Measurements from ENCODE around the gene ZNF566. TPM values are rescaled to one million over a fixed set of nuclear protein-coding genes. Genes with fewer than 3 reads are reported as not detected.

Gene ZNF566
- total RNA-seq, 1 experiment from 2014 or later: 8.5 TPM

DNA sequence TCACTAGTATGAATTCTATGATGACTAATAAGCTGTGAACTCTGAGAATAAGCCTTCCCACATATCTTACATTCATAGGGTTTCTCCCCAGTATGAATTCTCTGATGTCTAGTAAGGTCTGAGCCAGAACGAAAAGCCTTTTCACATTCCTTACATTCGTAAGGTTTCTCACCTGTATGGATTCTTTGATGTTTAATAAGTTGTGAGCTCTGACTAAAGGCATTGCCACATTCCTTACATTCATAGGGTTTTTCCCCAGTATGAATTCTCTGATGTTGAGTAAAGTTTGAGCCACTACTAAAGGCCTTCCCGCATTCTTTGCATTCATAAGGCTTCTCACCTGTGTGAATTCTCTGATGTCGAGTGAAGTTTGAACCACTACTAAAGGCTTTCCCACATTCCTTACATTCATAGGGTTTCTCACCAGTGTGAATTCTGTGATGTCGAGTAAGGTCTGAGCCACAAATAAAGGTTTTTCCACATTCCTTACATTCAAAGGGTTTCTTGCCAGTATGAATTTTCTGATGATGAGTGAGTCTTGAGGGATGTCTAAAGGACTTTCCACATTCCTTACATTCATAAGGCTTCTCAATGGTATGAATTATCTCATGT lies 40.2 kb downstream of the ZNF566 start:
- no peak for DNase-seq (ENCODE audit: low spot score)

DNA sequence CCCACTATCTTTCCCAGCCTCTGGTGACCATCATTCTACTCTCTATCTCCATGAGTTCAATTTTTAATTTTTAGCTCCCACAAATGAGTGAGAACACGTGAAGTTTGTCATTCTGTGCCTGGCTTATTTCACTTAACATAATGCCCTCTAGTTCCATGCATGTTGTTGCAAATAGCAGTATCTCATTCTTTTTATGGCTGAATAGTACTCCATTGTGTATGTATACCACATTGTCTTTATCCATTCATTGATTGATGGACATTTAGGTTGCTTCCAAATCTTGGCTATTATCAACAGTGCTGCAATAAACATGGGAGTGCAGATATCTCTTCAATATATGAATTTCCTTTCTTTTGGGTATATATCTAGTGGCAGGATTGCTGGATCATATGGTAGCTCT lies 48.0 kb downstream of the ZNF566 start:
- no peak for DNase-seq (ENCODE audit: low spot score)

DNA sequence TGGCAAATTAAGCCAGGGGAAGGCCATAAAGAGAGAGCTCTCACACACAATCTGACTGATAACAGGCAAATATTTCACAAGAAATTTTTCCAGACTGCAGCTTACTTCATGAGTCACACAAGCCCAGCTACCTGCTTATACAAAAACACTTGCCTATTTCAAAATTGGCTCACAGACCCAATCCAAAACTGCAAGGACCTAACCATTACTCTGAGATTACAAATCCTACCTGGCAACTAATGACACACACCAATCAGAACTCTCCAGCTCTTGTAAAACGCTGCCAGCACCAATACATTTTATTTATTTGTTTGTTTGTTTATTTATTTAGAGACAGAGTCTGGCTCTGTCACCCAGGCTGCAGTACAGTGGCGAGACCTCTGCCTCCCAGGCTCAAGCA lies 52.8 kb downstream of the ZNF566 start:
- DNase-seq (ENCODE audit: low spot score): peak; percentile 15

DNA sequence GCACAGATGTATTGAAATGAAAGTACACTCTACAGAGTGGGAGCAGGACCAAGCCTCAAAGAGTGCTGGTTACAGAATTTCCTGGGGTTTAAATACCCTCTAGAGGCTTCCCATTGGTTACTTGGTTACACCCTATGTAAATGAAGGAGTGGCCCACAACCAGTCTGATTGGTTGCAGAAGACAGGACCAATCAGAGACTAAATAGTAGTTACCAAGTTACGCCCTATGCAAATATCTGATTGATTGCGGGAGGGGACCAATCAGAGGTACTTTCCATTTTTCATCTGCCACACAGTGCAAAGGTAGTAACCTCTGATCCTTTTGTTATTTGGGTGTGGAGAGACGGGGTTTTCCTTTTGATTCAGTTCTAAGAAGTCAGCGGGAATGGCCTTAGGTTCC lies 65.4 kb downstream of the ZNF566 start:
- DNase-seq (ENCODE audit: low spot score): no peak

DNA sequence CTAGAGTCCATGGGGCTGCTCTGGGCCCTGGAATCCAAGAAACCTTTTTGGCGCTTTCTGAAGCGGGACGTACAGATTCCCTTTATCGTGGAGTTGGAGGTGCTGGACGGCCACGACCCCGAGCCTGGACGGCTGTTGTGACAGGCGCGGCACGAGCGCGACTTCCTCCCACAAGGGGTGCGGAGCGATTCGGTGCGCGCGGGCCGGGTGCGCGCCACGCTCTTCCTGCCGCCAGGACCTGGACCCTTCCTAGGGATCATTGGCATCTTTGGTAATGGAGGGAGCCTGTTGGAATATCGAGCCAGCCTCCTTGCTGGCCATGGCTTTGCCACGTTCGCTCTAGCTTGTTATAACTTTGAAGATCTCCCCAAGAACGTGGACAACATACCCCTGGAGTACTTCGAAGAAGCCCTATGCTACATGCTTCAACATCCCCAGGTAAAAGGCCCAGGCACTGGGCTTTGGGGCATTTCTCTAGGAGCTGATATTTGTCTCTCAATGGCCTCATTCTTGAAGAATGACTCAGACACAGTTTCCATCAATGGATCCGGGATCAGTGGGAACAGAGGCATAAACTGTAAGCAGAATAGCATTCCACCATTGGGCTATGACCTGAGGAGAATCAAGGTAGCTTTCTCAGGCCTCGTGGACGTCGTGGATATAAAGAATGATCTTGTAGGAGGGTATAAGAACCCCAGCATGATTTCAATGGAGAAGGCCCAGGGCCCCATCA lies 67.4 kb downstream of the ZNF566 start:
- DNase-seq (ENCODE audit: low spot score): no peak

DNA sequence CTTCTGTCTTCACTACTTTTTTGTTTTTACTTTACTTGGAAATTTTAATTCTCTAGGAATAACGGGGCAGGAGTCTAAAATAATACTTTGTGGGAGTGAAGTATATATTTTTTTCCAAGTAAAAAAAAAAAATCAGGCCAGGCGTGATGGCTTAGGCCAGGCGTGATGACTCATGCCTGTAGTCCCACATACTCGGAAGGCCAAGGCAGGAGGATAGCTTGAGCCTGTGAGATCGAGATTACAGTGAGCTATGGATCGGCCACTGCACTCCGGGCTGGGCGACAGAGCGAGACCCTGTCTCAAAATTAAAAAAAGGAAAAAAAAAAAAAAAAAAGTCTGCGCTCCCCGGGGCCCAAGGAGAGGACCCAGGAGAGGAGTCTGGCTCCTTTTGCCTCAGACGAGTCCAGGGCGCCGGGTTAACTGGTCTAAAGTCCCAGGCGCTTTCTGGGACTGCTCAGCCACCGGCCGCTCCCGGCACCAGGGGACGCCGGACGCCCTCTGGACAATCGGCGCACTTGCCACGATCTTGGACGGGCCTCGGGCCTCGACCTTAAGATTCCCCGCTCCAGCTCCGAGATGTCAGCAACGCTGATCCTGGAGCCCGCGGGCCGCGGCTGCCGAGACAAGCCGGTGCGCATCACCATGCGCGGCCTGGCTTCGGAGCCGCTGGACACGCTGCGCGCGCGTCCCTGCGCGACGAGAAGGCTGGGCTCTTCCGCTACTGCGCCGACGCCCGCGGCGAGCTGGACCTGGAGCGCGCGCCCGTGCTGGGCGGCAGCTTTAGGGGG lies 68.2 kb downstream of the ZNF566 start:
- no peak for DNase-seq (ENCODE audit: low spot score)

DNA sequence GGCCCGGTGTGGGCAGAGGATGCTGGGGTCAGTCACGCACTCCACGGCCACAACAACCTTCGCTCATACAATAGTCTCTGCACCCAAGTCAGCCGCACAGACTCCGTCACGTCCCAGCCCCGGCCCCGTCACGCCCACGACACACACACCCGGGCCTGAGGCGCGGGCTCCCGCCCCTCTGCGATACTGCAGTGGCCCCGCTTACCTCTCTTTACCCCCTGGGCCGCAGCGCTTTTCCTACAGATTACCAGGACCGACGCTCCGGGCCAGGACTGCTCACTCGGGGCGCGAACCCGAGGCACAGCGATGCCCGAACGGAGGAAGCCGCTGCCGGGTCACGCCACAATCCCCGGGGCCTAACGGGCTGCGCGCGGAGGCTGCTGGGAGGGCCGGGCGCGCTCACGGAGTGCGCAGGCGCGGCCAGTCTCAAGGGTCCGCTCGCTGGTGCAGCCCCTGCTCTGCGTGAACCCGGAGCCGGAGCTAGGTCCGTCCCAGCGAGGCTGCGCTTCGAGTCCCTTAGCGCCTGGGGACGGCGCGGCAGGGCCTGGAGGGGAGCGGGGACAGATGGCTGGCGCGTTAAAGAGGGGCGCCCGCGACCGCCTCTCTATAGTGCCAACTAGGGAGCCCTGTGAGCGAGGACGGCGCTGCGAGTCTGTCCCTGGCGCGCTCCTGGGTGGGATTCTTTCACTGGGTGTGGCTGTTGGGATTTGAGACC lies 70.9 kb downstream of the ZNF566 start, which contains the start of gene ZFP82:
Gene ZFP82, minus strand, starts transcription at position 358 of the 715 bp plus-strand sequence. CDS start 8,855 bp downstream, outside the sequence.
- no peak for DNase-seq (ENCODE audit: low spot score)

DNA sequence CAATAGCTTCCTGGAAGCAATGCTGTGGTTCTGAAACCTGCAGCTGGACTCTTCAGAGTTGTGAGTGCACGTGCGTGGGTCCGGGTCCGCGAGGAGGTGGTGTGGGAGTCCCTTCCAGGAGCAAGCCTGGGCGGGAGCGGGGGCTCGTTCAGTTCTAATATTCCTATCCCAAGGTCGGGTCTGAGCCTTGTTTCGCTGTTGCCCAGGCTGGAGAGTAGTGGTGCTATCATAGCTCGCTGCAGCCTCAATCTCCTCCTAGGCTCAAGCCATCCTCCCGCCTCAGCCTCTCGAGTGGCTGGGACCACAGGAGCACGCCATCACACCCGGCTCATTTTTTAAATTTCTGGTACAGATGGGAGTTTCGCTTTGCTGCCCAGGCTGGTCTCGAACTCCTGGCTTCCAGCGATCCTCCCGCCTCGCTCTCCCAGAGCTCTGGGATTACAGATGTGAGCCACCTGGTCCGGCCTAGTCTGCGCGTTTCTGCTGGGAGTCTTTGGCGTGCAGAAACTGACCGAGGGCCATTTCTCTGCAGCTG lies 71.5 kb downstream of the ZNF566 start:
- DNase-seq (ENCODE audit: low spot score): no peak

DNA sequence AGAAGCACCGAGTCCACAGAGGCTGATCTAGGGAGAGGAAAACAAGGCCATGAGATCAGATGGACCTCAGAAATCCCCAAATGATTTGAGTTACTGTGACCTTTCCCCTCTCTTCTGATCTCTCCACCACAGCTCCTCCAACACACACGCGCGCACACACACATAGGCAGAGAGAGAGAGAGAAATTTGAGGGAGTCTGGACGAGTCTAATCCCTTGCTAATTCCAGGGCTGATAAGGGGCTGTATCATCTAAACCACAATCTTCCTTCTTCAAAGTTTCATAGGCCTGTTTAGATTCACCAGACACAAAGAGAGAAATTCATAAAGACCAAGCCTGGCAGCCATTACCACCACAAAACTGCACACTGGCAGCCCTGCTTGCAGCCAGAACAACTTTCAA lies 79.5 kb downstream of the ZNF566 start:
- no peak for DNase-seq (ENCODE audit: low spot score)

DNA sequence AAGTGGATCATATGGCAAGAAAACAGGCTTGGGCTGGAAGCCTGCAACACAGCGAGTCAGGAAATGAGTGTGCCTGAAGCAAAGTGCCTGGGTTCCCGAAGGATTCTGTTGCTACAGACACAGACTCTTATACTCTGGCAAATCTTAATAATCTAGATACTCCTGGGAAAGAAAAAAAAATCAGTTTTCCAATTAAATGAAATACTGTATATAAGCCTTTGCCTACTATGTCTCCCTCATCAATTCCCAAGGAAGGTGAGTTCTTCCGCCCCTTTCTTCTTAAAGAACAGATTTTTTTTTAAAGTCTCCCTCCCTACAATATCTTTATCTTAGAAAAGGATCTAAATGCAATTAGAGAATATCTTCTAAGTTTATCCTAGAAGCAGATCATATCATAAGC lies 81.3 kb downstream of the ZNF566 start:
- no peak for DNase-seq (ENCODE audit: low spot score)

DNA sequence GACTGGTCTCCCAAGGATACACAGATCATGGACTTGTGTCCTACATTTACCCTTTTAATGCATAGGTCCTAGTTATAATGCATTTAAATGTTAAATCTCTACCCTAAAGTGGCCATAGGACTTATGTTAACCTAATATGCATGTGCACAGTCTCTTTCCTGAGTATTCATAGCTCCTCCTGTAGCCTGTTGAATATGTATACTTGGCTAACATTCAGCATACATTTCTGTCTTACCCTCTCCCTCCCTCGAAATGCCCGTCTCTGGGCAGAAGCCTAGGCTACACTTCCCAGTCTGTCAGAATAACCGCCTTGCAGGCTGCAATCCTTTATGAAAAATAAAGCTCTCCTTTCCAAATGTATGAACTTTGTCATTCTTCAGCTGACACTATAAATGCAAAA lies 84.9 kb downstream of the ZNF566 start:
- DNase-seq (ENCODE audit: low spot score): no peak

DNA sequence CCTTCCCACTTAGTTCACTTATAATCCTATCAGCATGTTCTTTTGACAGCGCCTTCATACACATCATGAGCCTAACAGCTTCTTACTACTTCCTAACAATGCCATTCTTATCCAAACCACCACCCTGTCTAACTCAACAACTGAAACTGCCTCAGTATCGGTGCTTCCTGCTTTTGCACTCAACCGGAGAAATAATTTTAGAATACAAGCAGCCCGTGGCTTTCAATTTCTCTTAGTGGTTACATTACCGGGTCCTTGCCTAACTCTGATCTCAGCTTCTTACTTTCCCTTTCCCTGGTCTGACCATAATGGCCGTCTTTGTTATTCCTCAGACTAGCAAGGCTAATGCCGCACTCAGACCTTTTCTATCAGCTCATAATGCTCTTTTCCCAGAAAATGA lies 87.9 kb downstream of the ZNF566 start:
- no peak for DNase-seq (ENCODE audit: low spot score)

DNA sequence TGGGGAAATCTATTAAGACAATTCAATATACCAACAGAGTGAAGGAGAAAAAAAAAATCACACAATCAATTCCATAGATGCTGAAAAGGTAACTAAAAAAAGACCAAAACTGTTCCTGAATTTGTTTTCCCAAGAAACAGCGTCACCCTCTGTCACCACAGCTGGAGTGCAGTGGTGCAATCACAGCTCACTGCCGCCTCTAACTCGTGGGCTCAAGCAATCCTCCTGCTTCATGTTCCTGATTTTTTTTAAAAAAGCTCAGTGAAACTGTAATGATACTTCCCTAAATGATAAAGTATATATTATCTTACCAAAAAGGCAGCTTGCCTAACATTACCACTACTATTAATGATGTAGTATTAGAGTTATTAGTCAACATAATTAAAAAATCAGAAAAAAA lies 90.8 kb downstream of the ZNF566 start:
- DNase-seq (ENCODE audit: low spot score): no peak

Other genes starting within 250 kb of the ZNF566 start
- 2.1 and 3.8 TPM in 2 replicates for gene ZFP14, start 110.4 kb downstream of the ZNF566 start, total RNA-seq (2014; rRNA removed; shearing (Covaris generic))
- gene ZFP82, start 70.9 kb downstream of the ZNF566 start, total RNA-seq (2014; rRNA removed; shearing (Covaris generic)): not detected in 2 replicates
- gene ZNF260, start 38.7 kb upstream of the ZNF566 start, total RNA-seq (2014; rRNA removed; shearing (Covaris generic)): 18.6 and 22.5 TPM in 2 replicates
- gene ZNF529, start 83.7 kb upstream of the ZNF566 start, total RNA-seq (2014; rRNA removed; shearing (Covaris generic)): 6.8 and 7.7 TPM in 2 replicates
- 5.1 and 10.0 TPM in 2 replicates for gene ZNF382, start 115.8 kb upstream of the ZNF566 start, total RNA-seq (2014; rRNA removed; shearing (Covaris generic))
- 13.4 and 14.6 TPM in 2 replicates for gene ZNF461, start 177.3 kb upstream of the ZNF566 start, total RNA-seq (2014; rRNA removed; shearing (Covaris generic))
- gene ZNF567, start 198.1 kb upstream of the ZNF566 start, total RNA-seq (2014; rRNA removed; shearing (Covaris generic)): 7.7 and 9.3 TPM in 2 replicates

All from A172 (cell line).